RWPE2 (cell line): ENCODE data around the gene SETBP1.

Experiments
- ATAC-seq: fragments of 200-7000 bp; cut with Tn5 transposase; 3 replicates; pipeline ENCODE4 v1.9.1; 2021; ENCODE audit warnings: low read depth
- DNase-seq: peaks from one replicate; pipeline ENCODE4 v3.0.0-alpha.2; 2020; ENCODE audit warnings: low spot score
- H3K27ac ChIP-seq: fragments of 450-650 bp; 2 replicates; pipeline ENCODE4 v1.5.1; 2017; ENCODE audit warnings: mild to moderate bottlenecking; ENCODE audit not compliant: poor library complexity, severe bottlenecking
- H3K27me3 ChIP-seq: fragments of 250-450 bp; sonication (Bioruptor Pico); 2 replicates; pipeline ENCODE4 v1.5.1; 2021; ENCODE audit warnings: mild to moderate bottlenecking, moderate library complexity; ENCODE audit not compliant: insufficient read depth, poor library complexity, severe bottlenecking
- H3K36me3 ChIP-seq: fragments of 250-450 bp; sonication (Bioruptor Pico); 2 replicates; pipeline ENCODE4 v1.5.1; 2020; ENCODE audit warnings: low read depth, mild to moderate bottlenecking, moderate library complexity
- H3K4me1 ChIP-seq: fragments of 250-450 bp; sonication (Bioruptor Pico); 2 replicates; pipeline ENCODE4 v1.5.1; 2021; ENCODE audit warnings: mild to moderate bottlenecking, moderate library complexity; ENCODE audit not compliant: insufficient read depth, poor library complexity, severe bottlenecking
- H3K4me3 ChIP-seq: fragments of 250-450 bp; sonication (Bioruptor Pico); 2 replicates; pipeline ENCODE4 v1.5.1; 2021; ENCODE audit warnings: mild to moderate bottlenecking, moderate library complexity; ENCODE audit not compliant: severe bottlenecking
- H3K9me3 ChIP-seq: fragments of 250-450 bp; sonication (Bioruptor Pico); 2 replicates; pipeline ENCODE4 v1.5.1; 2021; ENCODE audit warnings: mild to moderate bottlenecking, moderate library complexity; ENCODE audit not compliant: severe bottlenecking
- TF ChIP-seq, protein P1 (sequence below): fragments of 450-650 bp; IDR thresholded peaks from one replicate; pipeline ENCODE4 v1.5.1; 2017; ENCODE audit warnings: mild to moderate bottlenecking, moderate library complexity; ENCODE audit not compliant: poor library complexity, severe bottlenecking

The SETBP1 gene

GRCh38 chr18:45111502-45111848 lies 430.8 kb downstream of the SETBP1 start:
- DNase-seq, result no peak

DNA sequence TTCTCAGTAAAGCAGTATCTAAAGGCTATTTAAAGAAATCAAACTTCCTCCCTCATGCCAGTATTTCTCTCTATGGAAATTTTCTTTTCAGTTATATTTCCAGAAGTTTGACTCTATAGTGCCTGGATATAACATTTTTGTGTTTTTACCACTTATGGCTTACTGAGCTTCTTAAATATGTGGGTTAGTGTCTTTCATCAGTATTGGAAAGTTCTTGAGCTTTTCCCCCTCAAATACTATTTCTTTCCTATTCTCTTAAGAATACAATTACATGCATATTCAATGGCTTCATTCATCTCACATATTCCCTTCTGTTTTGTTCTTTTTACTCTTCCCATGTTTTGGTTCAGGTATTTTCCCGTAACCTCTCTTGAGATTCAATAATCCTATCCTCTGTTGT lies 432.0 kb downstream of the SETBP1 start:
- TF ChIP-seq, protein P1, sequence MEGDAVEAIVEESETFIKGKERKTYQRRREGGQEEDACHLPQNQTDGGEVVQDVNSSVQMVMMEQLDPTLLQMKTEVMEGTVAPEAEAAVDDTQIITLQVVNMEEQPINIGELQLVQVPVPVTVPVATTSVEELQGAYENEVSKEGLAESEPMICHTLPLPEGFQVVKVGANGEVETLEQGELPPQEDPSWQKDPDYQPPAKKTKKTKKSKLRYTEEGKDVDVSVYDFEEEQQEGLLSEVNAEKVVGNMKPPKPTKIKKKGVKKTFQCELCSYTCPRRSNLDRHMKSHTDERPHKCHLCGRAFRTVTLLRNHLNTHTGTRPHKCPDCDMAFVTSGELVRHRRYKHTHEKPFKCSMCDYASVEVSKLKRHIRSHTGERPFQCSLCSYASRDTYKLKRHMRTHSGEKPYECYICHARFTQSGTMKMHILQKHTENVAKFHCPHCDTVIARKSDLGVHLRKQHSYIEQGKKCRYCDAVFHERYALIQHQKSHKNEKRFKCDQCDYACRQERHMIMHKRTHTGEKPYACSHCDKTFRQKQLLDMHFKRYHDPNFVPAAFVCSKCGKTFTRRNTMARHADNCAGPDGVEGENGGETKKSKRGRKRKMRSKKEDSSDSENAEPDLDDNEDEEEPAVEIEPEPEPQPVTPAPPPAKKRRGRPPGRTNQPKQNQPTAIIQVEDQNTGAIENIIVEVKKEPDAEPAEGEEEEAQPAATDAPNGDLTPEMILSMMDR, result no peak
- H3K4me1 ChIP-seq, result no peaks in the 10 kb centered on the region
- H3K4me3 ChIP-seq, result no peak overlapping the region
- peaks cover 2% of the 10 kb centered on the region for H3K27me3 ChIP-seq
- DNase-seq (no peak), ATAC-seq (no peak)
- H3K27ac ChIP-seq, result no peak overlapping the region
- no peaks in the 10 kb centered on the region for H3K9me3 ChIP-seq
- no peaks in the 10 kb centered on the region for H3K36me3 ChIP-seq

More at GRCh38 chr18:45111502-45111848, 430.8 kb downstream of the SETBP1 start:
- H3K9me3 ChIP-seq, result no peaks in the 10 kb centered on the region
- no peaks in the 10 kb centered on the region for H3K4me1 ChIP-seq
- H3K4me3 ChIP-seq, result no peak overlapping the region
- no peak for ATAC-seq
- H3K36me3 ChIP-seq, result no peaks in the 10 kb centered on the region
- H3K27me3 ChIP-seq, result peaks cover 2% of the 10 kb centered on the region
- H3K27ac ChIP-seq, result no peak overlapping the region
- TF ChIP-seq, protein P1, result no peak

DNA sequence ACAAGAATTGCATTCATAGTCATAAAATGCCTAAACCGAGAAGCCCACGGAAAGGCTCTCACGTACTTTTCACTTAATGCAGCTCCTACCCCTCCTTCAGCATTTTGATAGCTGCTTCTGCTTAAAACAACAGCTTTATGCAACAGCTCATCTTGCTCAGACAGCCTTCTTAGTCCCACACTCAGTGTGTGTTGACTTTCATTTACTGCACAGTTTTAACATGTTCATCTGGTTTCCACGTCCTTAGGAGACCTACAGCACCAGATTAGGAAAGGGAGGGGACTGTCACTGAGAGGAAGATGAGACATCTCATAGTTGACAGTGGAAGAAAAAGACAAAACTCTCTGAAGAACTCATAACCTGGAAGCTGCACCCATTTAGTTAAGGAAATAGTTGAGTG lies 435.4 kb downstream of the SETBP1 start:
- H3K9me3 ChIP-seq, result no peaks in the 10 kb centered on the region
- peaks cover 2% of the 10 kb centered on the region for H3K27me3 ChIP-seq
- H3K4me1 ChIP-seq, result no peaks in the 10 kb centered on the region
- ATAC-seq, result no peak
- TF ChIP-seq, protein P1, result no peak
- H3K36me3 ChIP-seq, result no peaks in the 10 kb centered on the region
- H3K27ac ChIP-seq, result no peak overlapping the region
- H3K4me3 ChIP-seq, result no peak overlapping the region
- DNase-seq, result no peak
